CD14-positive monocyte (primary cell): ENCODE data around the gene TENT4B. TPM values are rescaled to one million over a fixed set of nuclear protein-coding genes. Genes with fewer than 3 reads are reported as not detected.

ENCODE experiments used
- DNase-seq, 3 donors: peaks; one replicate each; pipeline ENCODE4 v3.0.0-alpha.2; 2011 to 2022
- H2AFZ ChIP-seq: 2 replicates; pipeline ENCODE4 v1.6.0; 2012; ENCODE audit warnings: mild to moderate bottlenecking, low read depth, low read length, inconsistent platforms; ENCODE audit not compliant: insufficient read depth, poor library complexity, severe bottlenecking
- H3K27ac ChIP-seq, 2 donors: 1 replicate in 1 of 2; 2 replicates in 1 of 2; pipeline ENCODE4 v1.5.1; 2012 to 2013; ENCODE audit warnings: low read length in 2 of 2, control low read depth in 1 of 2, inconsistent platforms in 1 of 2, low read depth in 1 of 2, mild to moderate bottlenecking in 1 of 2
- H3K27me3 ChIP-seq, 2 donors: one replicate each; pipeline versions ENCODE4 v1.6.0 to v1.6.1; 2011 to 2013; ENCODE audit warnings: low read length in 2 of 2; ENCODE audit not compliant: control insufficient read depth in 2 of 2, insufficient read depth in 2 of 2
- H3K36me3 ChIP-seq, 2 donors: replicated peaks in 1 of 2; 1 replicate in 1 of 2; 2 replicates in 1 of 2; pipeline versions ENCODE4 v1.5.1 to v1.6.1; 2012 to 2013; ENCODE audit warnings: low read length in 2 of 2, control low read depth in 1 of 2, inconsistent platforms in 1 of 2, mild to moderate bottlenecking in 1 of 2; ENCODE audit not compliant: insufficient read depth in 2 of 2, control insufficient read depth in 1 of 2
- H3K4me1 ChIP-seq, 2 donors: 1 replicate in 1 of 2; 2 replicates in 1 of 2; pipeline versions ENCODE4 v1.5.1 to v1.6.1; 2012 to 2013; ENCODE audit warnings: low read length in 2 of 2, control low read depth in 1 of 2, inconsistent platforms in 1 of 2, mild to moderate bottlenecking in 1 of 2, moderate library complexity in 1 of 2; ENCODE audit not compliant: insufficient read depth in 2 of 2, control insufficient read depth in 1 of 2
- H3K4me2 ChIP-seq: replicated peaks from 2 replicates; pipeline ENCODE3; 2012; ENCODE audit warnings: low read length, moderate library complexity, mild to moderate bottlenecking; ENCODE audit not compliant: poor library complexity, severe bottlenecking; ENCODE audit errors: extremely low read depth
- H3K4me3 ChIP-seq, 3 experiments: fragments of 200-600 bp in 1 of 3; sonication (generic) in 1 of 3; replicated peaks in 1 of 3; 1 replicate in 2 of 3; 2 replicates in 1 of 3; pipeline ENCODE4 v1.5.1; 2011 to 2013; ENCODE audit warnings: low read length in 3 of 3, mild to moderate bottlenecking in 3 of 3, control low read depth in 2 of 3, low read depth in 2 of 3, inconsistent platforms in 1 of 3, moderate library complexity in 1 of 3
- H3K79me2 ChIP-seq: 2 replicates; pipeline ENCODE4 v1.6.0; 2012; ENCODE audit warnings: mild to moderate bottlenecking, control low read depth, inconsistent platforms, low read length, moderate library complexity; ENCODE audit not compliant: insufficient read depth
- H3K9ac ChIP-seq: 2 replicates; pipeline ENCODE4 v1.6.0; 2017; ENCODE audit warnings: low read length, mild to moderate bottlenecking; ENCODE audit not compliant: insufficient read depth, poor library complexity, severe bottlenecking
- H3K9me3 ChIP-seq, 2 donors: replicated peaks in 1 of 2; 1 replicate in 1 of 2; 2 replicates in 1 of 2; pipeline versions ENCODE4 v1.5.1 to v1.6.1; 2012 to 2013; ENCODE audit warnings: low read length in 2 of 2, control low read depth in 1 of 2; ENCODE audit not compliant: control insufficient read depth in 1 of 2, insufficient read depth in 1 of 2
- H4K20me1 ChIP-seq: 2 replicates; pipeline ENCODE4 v1.6.0; 2012; ENCODE audit warnings: mild to moderate bottlenecking, low read length, control low read depth, moderate library complexity; ENCODE audit not compliant: insufficient read depth
- H3K27ac Mint-ChIP-seq, 7 donors: one replicate each; pipeline ENCODE4 v1.8.0; 2020; ENCODE audit warnings: mild to moderate bottlenecking in 7 of 7, mixed read lengths in 7 of 7, moderate library complexity in 6 of 7, inconsistent platforms in 2 of 7
- H3K27me3 Mint-ChIP-seq, 3 donors: one replicate each; pipeline ENCODE4 v1.8.0; 2021 to 2022; ENCODE audit warnings: low read depth in 3 of 3, mild to moderate bottlenecking in 3 of 3, mixed read lengths in 3 of 3, moderate library complexity in 3 of 3, inconsistent platforms in 1 of 3
- H3K36me3 Mint-ChIP-seq, 2 donors: one replicate each; pipeline ENCODE4 v1.8.0; 2020; ENCODE audit warnings: mixed read lengths in 2 of 2, inconsistent platforms in 1 of 2, mild to moderate bottlenecking in 1 of 2
- H3K4me1 Mint-ChIP-seq: one replicate; pipeline ENCODE4 v1.8.0; 2020; ENCODE audit warnings: mild to moderate bottlenecking, mixed read lengths
- H3K4me3 Mint-ChIP-seq, 2 donors: one replicate each; pipeline ENCODE4 v1.8.0; 2020; ENCODE audit warnings: mild to moderate bottlenecking in 2 of 2, mixed read lengths in 2 of 2, moderate library complexity in 1 of 2
- H3K9me3 Mint-ChIP-seq, 7 donors: one replicate each; pipeline ENCODE4 v1.8.0; 2020 to 2022; ENCODE audit warnings: mixed read lengths in 7 of 7, mild to moderate bottlenecking in 6 of 7, moderate library complexity in 6 of 7, inconsistent platforms in 2 of 7
- CTCF ChIP-seq: fragments of 200-600 bp; IDR thresholded peaks from one replicate; pipeline ENCODE4 v1.8.0; 2022; ENCODE audit warnings: antibody characterized with exemption, mild to moderate bottlenecking
- WGBS: methylation state at CpG from one replicate; pipeline ENCODE4 v1.1.5; 2013; ENCODE audit warnings: missing lambda C conversion rate; ENCODE audit not compliant: insufficient coverage; 5-methylcytosine and 5-hydroxymethylcytosine counted together
- intact Hi-C, 2 donors: fragments of 100-400 bp; cut with micrococcal nuclease; formaldehyde crosslinking; loops; one replicate each; pipeline versions ENCODE4 v1.15.0 to v1.15.1; 2023
- polyA plus RNA-seq, 3 donors: library from polyadenylated mRNA; depleted of rRNA in 1 of 3; unstranded in 2 of 3; stranded (reverse) in 1 of 3; fragments of 300-500 nt in 2 of 3; fragments of >200 nt in 1 of 3; fragmentation: Illumina TruSeq in 2 of 3; gene quantifications; 1 replicate in 2 of 3; 2 replicates in 1 of 3; pipeline ENCODE4 v1.2.3, GENCODE V29; 2012 to 2021

The TENT4B gene
- polyA plus RNA-seq, 3 donors: 1.4 to 9.0 (median 1.7) TPM

GRCh38 chr16:50188619-50189136 is 35.6 kb downstream of the TENT4B start:
- no peaks in the 10 kb centered on the region for H3K9me3 Mint-ChIP-seq
- Histone ChIP-seq H3K36me3 (no peaks in the 10 kb centered on the region), H3K79me2 (peaks cover 95% of the 10 kb centered on the region), H4K20me1 (peaks cover 100% of the 10 kb centered on the region), H3K4me1 (peaks cover 0 to under 1% of the 10 kb centered on the region in 2 donors), H3K4me3 (no peak overlapping the region), H3K9me3 (no peaks in the 10 kb centered on the region), H3K27me3 (no peaks in the 10 kb centered on the region), H3K9ac (no peak overlapping the region), H3K27ac (no peak overlapping the region), H3K4me2 (no peak overlapping the region), H2AFZ (no peak overlapping the region)
- peaks cover 18% of the 10 kb centered on the region for H3K4me1 Mint-ChIP-seq
- no peaks in the 10 kb centered on the region for H3K27me3 Mint-ChIP-seq
- WGBS: no CpG with 5 or more reads among the region's 3 CpGs
- peaks cover 5 to 12% of the 10 kb centered on the region in 2 donors for H3K36me3 Mint-ChIP-seq
- intact Hi-C loops: no loop called here
- no peak for TF ChIP-seq CTCF
- DNase-seq: no peak
- H3K27ac Mint-ChIP-seq: no peak overlapping the region
- no peak overlapping the region for H3K4me3 Mint-ChIP-seq

DNA sequence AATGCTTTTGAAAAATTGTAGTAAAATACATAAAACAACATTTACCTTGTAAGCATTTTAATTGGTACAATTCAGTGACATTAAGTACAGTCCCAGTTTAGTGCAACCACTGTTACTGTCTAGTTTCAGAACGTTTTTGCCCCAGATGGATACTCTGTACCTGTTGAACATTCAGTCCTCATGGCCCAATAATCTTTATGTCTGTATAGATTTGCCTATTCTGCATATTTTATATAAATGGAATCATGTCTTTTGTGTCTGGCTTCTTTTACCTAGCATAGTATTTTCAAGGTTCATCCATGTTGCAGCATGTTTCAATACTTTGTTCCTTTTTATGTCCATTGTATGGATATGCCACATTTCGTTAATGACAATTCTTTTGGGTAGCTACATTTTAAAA is 37.2 kb downstream of the TENT4B start:
- Mint-ChIP-seq H3K4me3 (no peak overlapping the region), H3K27ac (no peak overlapping the region), H3K9me3 (no peaks in the 10 kb centered on the region), H3K27me3 (no peaks in the 10 kb centered on the region), H3K4me1 (peaks cover 27% of the 10 kb centered on the region), H3K36me3 (peaks cover 5 to 9% of the 10 kb centered on the region in 2 donors)
- no peak overlapping the region for H3K4me2 ChIP-seq
- no peak overlapping the region for H3K27ac ChIP-seq
- no peaks in the 10 kb centered on the region for H3K9me3 ChIP-seq
- peaks cover 6 to 17% of the 10 kb centered on the region in 2 donors for H3K4me1 ChIP-seq
- H2AFZ ChIP-seq: no peak overlapping the region
- H4K20me1 ChIP-seq: peaks cover 98% of the 10 kb centered on the region
- no peak for DNase-seq
- no CpG with 5 or more reads among the region's 2 CpGs for WGBS
- H3K36me3 ChIP-seq: no peaks in the 10 kb centered on the region
- peaks cover 93% of the 10 kb centered on the region for H3K79me2 ChIP-seq
- no peak overlapping the region for H3K4me3 ChIP-seq
- no peak for TF ChIP-seq CTCF
- no peak overlapping the region for H3K9ac ChIP-seq
- H3K27me3 ChIP-seq: no peaks in the 10 kb centered on the region
- intact Hi-C loops: no loop called here
